Measurements from ENCODE around the gene SLC25A24.

DNA sequence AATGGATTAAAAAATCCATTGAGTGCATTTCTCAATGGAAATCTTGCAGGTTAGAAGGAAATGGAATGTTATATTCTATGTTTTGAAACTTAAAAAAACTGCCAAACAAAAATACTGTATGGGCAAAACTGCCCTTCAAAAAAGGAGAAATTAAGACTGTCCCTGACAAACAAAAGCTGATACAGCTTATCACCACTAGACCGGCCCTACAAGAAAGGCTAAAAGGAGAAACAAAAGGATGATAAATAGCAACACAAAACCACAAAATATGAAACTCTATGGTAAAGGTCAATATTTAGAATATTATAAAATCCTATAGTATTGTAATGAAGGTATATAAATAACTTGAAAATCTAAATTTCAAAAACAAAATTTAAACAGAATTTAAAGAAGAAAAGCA is 60.0 kb downstream of the SLC25A24 start:
- TF ChIP-seq, protein P1, sequence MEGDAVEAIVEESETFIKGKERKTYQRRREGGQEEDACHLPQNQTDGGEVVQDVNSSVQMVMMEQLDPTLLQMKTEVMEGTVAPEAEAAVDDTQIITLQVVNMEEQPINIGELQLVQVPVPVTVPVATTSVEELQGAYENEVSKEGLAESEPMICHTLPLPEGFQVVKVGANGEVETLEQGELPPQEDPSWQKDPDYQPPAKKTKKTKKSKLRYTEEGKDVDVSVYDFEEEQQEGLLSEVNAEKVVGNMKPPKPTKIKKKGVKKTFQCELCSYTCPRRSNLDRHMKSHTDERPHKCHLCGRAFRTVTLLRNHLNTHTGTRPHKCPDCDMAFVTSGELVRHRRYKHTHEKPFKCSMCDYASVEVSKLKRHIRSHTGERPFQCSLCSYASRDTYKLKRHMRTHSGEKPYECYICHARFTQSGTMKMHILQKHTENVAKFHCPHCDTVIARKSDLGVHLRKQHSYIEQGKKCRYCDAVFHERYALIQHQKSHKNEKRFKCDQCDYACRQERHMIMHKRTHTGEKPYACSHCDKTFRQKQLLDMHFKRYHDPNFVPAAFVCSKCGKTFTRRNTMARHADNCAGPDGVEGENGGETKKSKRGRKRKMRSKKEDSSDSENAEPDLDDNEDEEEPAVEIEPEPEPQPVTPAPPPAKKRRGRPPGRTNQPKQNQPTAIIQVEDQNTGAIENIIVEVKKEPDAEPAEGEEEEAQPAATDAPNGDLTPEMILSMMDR (IDR thresholded peaks at IDR 0.05; ENCODE audit: borderline replicate concordance, extremely low read depth, low read length, poor library complexity, severe bottlenecking) = no peak
- TF ChIP-seq EZH2 (IDR thresholded peaks at IDR 0.05; ENCODE audit: borderline replicate concordance, low read depth, low read length, severe bottlenecking) = no peak

All from DND-41 (cell line).